HG03565 (cell line): ENCODE results near the gene ADSS1.

Experiments used
- ATAC-seq: cut with Tn5 transposase; IDR thresholded peaks from one replicate; pipeline ENCODE4 v1.9.1; 2021; ENCODE audit warnings: mild to moderate bottlenecking, moderate library complexity; ENCODE audit not compliant: unreplicated experiment

The ADSS1 gene

DNA sequence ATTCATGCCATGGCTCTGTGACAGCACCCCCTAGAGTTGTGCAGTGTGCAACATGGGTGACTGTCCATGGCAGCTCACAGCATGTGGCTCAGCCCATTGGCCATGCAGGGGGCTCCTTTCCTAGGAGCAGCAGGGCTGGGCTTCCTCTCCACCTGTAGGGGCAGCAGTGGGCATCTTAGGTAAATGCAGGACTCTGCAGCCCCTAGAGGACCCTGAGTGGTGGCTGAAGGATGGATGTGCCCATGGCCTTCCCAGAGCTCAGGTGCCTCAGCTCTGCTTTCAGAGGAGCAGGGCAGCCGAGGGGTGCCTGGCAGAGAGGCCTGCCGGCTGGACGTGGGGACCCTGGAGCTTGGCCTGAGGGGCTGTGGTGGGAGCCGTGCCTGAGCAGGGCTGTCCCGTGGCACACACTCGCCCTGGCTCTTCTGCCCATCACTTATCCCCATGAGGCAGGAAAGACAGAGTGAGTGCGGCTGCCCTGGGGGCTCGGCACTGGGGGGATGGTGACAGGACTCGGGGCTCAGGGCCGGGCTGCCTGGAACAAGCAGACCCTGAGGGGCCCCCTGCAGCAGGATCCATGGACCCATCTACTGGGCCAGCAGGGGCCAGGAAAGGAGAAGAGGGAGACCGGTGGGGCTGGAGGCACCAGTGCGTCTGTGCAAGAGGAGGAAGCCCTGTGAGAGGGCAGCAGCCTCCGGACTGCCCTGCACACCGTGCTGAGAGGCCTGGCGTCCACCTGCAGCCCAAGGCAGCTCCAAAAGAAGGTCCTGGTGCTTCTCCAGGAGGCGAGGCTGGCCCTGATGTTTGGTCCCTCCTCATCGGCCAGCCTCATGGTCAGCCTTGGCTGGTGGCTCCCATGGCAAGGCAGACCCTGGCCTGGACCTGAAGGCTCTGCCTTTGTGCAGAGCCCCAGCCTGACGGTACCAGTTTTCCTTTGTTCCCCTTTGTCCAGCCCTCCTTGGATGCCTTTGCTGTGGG, 7.6 kb downstream of the ADSS1 start:
- ATAC-seq: no peak

DNA sequence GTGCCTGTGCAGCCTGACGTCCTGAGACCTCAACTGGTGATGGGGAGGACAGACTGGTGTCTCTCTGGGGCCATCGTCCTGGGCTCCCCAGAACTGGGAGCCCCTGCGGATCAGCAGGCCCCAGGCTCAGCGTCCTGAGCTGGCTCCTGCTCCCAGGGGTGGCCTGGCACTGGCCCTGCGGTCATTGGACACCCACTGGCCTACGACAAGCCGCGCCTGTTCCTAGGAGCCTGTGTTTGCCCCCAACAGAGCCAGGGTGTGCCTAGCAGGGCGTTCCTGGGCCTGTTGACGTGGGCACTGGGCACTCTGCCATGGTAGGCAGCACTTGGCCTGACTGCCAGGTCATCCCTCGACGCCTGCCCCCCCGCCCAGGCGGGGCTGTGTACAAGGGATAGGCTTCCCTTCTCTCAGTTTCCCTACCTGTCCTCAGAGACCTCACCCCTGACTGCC, 8.4 kb downstream of the ADSS1 start:
- ATAC-seq: no peak

DNA sequence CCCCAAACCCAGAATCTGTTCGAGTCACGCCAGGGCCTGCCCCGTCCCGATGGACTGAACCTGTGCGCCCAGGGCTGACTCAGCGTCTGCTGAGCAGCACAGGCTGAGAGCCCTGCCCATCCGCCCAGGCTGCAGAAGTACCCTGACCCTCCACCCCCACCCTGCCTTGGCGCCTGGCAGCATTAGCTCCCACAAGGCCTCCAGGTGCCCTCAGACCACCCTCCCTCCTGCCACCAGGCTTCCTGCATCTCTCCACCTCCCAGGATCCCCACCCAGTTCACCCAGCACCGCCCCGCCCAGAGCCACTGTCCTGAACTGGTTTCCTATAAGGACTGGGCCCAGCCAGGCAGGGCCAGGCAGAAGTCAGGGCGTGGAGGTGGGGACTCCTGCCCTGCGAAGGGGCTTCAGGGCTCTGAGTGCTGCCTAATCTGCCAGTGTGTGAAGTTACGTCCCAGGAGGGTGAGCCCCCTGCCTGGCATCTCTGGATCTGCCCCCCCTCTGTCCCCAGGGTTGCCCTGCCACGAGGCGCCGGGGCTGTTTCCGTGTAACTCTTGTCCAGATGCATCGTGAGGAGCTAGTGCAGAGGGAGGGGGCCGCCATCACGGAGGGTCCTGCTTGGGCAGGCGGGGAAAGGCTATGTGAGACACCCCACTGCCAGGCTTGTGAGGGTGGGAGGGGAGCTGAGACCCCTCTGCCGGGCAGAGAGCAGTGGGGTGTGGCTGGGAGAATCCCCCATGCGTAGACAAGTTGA, 9.1 kb downstream of the ADSS1 start:
- no peak for ATAC-seq

DNA sequence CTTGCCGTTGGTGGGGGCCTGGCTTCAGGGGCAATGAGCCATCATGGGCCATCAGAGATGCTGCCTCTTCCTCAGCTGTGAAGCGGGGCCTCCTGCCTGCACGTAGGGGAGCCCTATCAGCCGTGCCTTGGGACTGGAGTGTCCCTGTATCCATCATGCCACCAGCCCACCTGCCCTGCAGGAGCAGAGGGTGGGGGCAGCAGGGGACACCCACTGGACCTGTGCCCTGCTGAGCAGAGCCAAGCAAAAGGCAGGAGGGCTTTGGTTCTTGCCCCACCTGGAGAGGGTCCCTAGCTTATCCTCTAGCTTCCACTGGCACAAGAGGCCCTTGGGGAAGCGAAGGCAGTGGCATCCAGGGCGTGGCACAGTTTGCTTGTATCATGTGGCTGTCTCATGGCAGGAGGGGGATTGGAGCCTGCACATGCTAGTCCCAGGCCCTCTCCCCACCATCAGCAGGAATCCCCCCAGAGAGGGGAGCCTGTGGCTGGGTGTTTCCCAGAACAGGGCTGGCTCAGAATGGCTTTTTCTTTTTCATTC, 10.1 kb downstream of the ADSS1 start:
- ATAC-seq: no peak

DNA sequence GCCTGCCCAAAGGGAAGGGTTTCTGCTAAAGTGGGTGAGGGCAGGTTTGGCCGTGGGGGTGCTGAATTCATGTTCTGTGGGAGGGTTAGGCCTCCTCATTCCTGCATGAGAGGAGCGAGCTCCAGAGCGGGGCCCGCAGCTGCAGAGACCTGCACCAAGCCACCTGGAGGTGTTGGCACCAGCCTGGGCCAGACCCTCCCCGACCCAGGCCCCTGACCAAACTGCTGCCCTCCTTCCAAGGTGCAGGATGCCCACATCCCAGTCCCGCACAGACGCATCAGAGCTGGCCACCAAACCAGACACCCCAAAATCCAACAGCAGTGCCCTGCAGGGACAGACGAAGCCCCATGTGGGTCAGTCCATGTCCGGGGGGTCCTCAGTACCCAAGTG, 10.6 kb downstream of the ADSS1 start:
- ATAC-seq: no peak

DNA sequence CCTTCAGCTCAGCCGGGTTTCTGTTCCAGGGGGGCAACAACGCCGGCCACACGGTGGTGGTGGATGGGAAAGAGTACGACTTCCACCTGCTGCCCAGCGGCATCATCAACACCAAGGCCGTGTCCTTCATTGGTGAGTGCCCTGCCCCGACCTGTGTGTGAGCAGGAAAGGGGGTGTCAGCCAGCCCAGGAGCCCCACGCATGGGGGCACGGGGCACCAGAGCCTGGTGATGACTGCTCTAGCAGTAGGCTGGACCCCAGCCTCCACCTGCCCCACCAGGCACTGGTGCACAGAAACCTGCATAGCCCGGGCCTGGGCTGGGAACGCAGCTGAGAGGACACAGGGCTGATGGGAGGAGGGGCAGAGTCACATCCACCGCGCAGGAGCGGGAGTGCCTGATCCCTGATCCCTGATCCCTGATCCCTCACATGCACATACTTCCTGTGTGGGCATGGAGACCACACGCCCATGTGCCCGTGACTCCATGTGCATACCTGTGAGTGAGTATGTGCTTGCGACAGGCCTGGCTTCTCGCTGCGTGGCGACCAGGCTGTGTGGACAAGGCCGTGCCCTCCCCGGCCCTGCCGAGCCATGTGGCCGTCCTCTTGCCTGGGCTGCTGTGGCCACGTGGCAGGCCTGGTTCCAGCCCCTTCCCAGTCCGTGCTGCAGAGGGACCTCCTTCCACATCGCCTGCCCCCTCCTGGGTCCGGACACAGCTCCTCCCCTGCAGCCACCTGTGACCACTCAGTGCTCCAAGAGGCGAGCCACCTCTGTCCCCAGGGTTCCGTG, 11.2 kb downstream of the ADSS1 start:
- ATAC-seq: no peak

DNA sequence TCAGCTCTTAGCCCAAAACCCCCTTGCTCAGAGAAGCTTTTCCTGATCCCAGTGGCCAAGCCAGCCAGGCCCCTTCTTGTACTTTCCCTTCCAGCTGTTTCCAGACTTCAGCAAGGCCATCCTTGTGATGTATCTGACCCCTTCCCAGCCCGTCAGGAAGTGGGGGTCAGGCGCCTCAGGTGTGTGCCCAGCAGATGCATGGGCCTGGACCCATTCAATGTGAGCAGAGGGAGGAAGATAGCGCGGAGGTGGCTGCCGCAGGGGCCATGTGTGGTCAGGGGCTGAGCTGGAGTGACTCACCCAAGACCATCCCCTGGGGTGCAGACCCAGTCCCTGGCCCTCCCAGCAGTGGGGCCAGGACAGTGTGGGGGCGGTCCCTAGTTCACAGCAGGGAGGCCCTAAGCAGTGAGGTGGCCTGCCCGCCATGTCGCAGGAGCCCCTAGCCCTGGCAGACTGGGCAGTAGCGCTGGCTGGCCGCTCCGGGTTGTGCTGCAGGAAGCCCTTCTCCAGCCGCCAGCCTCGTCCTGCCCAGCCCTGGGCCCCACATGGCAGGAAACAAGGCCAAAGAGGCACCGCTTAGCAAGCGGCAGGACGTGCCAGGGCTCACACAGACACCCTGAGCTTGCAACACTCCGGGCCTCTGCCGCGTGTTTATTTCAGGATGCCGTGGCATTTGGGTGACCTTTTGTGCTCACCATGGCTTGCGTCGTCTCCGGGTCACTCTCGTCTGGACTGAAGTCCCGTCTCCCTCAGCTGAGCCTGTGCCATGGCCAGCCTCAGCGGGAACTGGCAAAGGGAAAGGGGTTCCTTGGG, 12.0 kb downstream of the ADSS1 start:
- ATAC-seq: no peak

DNA sequence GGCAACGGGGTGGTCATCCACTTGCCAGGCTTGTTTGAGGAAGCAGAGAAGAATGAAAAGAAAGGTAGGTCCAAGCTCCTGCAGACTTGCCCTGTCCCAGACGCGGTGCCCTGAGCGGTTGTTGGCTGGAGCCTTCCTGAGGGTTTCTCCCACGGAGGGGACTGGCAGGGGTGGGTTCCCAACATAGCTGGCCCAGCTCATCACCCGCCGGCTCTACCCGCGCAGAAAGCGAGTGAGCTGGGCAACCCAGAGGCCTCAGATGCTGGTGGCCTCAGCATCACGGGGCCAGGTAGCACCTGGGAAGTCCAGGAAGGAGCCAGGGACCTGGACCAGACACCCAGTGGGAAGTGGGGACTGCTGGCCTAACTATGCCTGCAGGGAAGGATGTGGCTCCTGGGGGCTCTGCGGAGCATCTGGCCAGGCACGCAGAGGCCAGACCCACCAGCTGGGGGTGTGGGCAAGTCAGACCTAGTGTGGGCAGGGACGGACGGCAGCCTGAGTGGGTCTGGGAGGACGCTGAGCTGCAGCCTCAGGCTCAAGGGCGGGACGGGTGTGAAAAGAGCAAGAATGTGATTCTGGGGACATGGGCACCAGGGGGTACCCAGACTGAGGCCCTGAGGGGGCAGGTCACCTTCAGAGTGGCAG, 14.5 kb downstream of the ADSS1 start:
- ATAC-seq: no peak

DNA sequence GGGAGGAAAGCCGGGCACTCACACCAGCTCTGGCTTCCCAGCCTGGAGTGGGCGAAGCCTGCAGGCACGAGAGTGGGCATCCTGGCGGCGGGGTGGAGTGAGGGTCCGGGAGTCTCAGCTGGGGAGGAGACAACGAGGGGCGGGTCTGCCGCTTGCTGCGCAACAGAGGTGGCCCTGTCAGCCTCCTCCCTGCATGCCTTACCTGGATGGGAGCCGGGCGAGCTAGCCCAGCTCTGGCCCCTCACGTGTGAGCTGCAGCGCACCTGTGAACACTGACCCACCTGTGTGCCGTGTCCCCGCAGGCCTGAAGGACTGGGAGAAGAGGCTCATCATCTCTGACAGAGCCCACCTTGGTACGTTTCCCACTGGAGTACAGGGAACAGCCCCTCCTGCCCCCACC, 15.0 kb downstream of the ADSS1 start:
- ATAC-seq: no peak

DNA sequence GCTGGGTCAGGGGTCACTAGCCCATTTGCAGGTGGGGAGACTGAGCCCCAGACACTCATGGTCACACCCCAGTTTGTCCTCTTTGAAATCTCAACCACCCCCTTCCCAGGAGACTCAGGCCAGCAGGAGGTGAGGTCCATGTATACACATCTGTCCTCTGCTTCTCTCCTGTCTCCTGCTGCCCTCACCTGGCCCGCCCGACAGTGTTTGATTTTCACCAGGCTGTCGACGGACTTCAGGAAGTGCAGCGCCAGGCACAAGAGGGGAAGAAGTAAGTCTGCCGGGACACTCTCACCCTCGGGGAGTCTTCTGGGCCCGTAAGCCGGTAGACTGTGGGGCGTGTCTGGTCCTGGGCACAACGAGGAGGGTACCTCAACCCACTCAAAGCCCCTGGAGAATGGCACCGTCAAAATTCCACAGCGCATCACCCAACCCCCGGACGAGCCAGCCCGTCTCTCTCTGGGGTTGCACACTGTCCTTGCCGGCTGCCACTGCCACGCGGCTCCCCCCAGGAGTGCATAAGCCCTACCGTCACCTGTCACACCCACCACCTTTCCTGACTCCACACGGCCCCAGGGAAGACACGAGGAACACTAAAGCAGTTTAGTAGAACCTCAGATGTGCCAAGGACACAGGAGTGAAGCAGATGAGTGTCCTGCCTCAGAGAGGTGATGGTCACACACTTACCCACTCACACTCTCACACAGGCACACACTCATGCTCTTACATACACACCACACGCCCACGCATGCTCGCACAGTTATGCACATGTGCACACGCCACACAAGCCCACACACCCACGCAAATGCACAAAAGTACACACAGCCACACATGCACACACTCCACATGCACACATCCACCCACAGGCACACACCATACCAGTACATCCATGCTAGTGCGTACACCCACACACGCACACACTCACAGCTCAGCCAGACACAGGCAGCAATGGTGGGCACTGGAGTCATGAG, 15.8 kb downstream of the ADSS1 start:
- no peak for ATAC-seq

DNA sequence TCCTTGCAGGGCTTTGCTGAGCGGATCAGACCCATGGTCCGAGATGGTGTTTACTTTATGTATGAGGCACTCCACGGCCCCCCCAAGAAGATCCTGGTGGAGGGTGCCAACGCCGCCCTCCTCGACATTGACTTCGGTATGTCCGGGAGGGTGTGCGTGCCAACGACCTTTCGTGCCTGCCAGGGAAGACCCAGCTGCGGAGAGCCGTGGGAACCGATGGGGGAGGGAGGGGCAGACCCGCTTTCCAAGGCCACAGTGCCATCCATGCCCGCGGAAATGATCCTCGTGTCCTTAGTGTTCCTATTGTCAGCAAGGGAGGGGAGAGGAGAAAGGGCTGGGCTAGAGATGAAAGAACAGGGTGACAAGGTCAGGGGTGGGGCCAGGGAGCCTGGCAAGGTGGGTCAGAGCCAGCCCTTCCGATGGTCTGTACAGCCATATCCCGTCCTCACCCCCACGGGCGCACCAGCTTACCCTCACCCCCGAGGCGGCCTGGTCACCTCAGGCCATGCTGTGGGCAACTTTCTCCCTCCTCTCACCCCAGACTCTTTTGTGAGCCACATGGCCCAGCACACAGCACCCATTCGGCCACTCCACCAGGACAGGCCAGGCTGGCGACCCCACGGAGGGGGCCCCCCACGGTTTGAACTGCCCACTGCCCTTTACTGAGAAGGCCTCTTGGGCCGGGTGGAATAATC, 17.2 kb downstream of the ADSS1 start:
- ATAC-seq: no peak

DNA sequence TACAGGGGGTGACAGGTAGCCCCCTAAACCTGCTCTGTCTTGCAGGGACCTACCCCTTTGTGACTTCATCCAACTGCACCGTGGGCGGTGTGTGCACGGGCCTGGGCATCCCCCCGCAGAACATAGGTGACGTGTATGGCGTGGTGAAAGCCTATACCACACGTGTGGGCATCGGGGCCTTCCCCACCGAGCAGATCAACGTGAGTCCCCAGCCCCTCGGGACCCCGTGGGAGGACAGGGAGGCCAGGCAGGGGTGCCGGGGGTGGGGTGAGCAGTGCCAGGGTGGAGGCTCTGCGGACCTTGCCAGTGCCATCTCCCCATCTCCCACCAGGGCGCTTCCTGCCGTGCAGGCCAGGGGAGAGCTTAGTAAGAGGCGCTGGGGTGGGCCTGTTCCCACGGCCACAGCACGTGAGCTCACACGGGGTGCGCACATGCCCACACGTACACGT, 17.8 kb downstream of the ADSS1 start:
- ATAC-seq: no peak

DNA sequence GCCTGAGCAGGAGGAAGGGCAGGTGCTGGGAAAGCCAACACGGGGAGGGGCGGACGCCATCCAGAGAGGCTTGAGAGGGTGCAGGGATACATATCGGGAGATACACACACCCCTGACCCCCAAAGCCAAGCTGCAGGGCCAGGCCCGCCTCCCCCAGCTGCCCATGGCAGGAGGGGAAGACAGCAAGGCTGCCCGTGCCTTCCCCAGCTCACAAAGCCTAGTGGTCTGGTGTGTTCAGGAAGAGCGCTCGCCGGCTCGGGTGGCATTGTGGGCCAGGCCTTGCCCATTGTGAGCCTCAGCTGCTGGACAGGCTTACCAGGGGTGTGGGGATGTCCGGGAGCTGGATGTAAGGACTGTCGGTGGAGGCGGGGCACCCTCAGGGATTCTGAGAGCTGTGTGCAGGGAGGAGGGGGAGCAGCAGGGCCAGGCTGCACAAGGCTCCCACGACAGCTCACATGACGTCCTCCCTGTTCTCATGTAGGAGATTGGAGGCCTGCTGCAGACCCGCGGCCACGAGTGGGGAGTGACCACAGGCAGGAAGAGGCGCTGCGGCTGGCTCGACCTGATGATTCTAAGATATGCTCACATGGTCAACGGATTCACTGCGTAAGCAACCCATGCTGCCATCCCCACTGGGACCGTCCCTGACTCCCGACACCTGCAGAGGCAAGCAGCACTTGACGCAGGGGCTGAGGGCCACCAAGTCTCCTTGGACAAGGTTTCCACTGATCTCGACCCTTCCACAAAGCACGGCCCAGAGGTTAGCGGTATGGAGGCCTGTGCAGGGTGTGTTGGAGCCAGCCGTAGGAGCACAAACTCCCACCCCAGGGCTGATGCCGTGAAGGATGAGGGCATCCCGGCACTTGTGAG, 18.8 kb downstream of the ADSS1 start:
- ATAC-seq: no peak

DNA sequence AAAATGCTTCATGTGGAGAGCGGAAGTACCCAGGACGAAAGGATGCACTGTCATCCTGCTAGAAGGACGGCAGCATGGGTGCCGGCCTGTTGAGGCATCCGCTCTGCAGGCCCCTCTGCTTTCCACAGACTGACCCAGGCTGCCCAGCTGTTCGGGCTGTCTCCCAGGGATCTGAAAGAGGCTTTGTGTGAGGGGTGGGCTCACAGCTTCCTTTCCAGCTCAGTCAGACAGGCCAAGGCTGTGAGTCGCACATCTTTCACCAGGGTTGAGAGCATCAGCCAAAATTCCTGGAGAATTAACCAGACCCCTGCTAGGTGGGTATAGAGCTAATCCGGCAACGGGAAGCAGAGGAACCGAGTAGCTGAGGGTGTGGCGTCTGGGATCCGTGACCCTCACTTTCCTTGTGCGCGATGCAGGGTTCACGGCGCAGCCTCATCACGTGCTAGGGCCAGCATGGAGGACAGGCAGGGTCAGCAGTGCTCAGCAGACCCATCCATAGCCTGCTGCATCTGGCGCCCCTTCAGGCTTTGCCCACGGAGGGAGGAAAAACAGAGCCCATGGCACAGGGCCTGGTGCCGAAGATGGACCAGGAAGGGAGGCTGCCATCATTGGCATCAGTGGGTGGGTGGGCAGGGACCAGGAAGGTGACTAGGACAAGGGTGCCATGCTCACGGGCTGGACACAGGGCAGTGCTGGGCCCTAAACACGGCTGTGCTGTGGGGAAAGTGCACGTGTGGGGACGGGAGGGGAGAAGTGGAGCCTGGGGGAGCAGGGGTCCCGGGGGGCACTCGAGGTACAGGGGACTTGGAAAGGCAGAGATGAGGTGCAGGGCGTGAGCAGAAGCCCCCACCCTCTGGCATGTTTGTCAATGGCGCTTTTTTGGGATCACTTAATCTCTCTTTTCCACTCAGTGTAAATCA, 19.7 kb downstream of the ADSS1 start:
- no peak for ATAC-seq

DNA sequence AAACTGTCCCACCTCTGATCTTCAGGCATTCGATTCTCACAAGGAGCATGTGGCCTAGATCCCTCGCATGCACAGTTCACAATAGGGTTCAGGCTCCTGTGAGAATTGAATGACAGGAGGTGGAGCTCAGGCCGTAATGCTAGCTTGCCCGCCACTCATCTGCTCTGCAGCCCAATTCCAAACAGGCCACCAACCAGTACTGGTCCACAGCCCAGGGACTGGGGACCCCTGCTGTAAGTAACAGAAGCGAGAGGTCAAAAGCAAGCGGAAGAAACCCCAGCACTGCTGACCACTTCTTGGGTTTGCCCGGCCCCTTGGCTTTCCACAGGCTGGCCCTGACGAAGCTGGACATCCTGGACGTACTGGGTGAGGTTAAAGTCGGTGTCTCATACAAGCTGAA, 20.5 kb downstream of the ADSS1 start:
- no peak for ATAC-seq

DNA sequence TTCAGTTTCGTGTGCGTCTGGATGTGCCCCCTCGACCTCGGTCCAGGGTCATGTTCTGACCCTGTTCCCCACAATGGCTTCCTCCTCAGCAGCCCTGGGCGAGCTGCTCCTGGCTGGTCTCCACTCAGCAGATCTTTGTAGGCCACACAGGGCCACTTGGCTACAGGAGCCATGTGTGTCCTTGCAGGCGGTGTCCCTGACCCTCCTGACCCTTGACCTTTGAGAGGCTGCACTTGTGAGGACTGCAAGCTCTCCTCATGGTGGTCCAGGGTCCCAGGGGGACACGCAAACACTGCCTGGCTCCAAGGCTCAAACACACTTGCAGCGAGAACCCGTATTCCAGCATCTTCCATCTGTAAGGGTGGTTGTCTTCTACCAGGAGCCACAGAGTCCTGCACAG, 21.4 kb downstream of the ADSS1 start:
- ATAC-seq: no peak
